HCT116 (cell line): ENCODE measurements around the gene LYPD6.

Experiments
- CBX3 ChIP-seq: IDR thresholded peaks from 2 replicates; pipeline ENCODE4 v1.6.1; 2012; ENCODE audit warnings: low read depth
- CEBPB ChIP-seq: IDR thresholded peaks from 2 replicates; pipeline ENCODE4 v1.6.1; 2012; ENCODE audit warnings: low read depth
- CTCF ChIP-seq, 3 experiments: fragments of 200-600 bp in 1 of 3; sonication (generic) in 1 of 3; IDR thresholded peaks in 2 of 3; conservative IDR thresholded peaks in 1 of 3; 2 replicates each; pipeline ENCODE4 v1.5.1; 2012 to 2017; ENCODE audit warnings: low read depth in 2 of 3, low read length in 2 of 3, antibody characterized with exemption in 1 of 3, borderline replicate concordance in 1 of 3, control low read depth in 1 of 3, mild to moderate bottlenecking in 1 of 3, mixed read lengths in 1 of 3, mixed run types in 1 of 3, moderate library complexity in 1 of 3; ENCODE audit not compliant: insufficient read depth in 1 of 3
- EGR1 ChIP-seq: IDR thresholded peaks from 2 replicates; pipeline ENCODE4 v1.6.1; 2012; ENCODE audit warnings: low read depth
- EZH2 ChIP-seq: fragments of 200-600 bp; sonication (generic); IDR thresholded peaks from 2 replicates; pipeline ENCODE4 v1.6.1; 2017; ENCODE audit warnings: antibody characterized with exemption, mixed run types
- JUND ChIP-seq: IDR thresholded peaks from 2 replicates; pipeline ENCODE4 v1.6.1; 2012
- MAX ChIP-seq: IDR thresholded peaks from 2 replicates; pipeline ENCODE4 v1.6.1; 2012
- POLR2A ChIP-seq: IDR thresholded peaks from 2 replicates; pipeline ENCODE4 v1.7.0; 2011; ENCODE audit warnings: borderline replicate concordance; ENCODE audit not compliant: insufficient read depth, insufficient read length; ENCODE audit errors: extremely low read depth
- RAD21 ChIP-seq: IDR thresholded peaks from 2 replicates; pipeline ENCODE4 v1.6.1; 2012; ENCODE audit warnings: low read depth, mild to moderate bottlenecking
- SIN3A ChIP-seq: IDR thresholded peaks from 2 replicates; pipeline ENCODE4 v1.6.1; 2012; ENCODE audit warnings: low read depth
- TCF7L2 ChIP-seq: IDR thresholded peaks from 2 replicates; pipeline ENCODE4 v1.7.0; 2011; ENCODE audit warnings: borderline replicate concordance, inconsistent platforms; ENCODE audit not compliant: insufficient read depth, insufficient read length; ENCODE audit errors: extremely low read depth

GRCh38 chr2:149339324-149339723, 8.9 kb downstream of the LYPD6 start:
- TF ChIP-seq CTCF (IDR thresholded peaks at IDR 0.05 in 2 of 3, conservative IDR thresholded peaks at IDR 0.05 in 1 of 3; ENCODE audit: borderline replicate concordance in 1 of 3, insufficient read depth in 1 of 3, low read depth in 2 of 3, low read length in 2 of 3) (no peak), MAX (no peak), POLR2A (no peak), JUND (no peak), EZH2 (no peak), TCF7L2 (no peak), EGR1 (no peak), SIN3A (no peak), CBX3 (no peak), CEBPB (no peak), RAD21 (no peak)
